Left forelimb (tissue), 1 donor: ENCODE results near the gene SNX19.

ENCODE experiments used
- DNase-seq: peaks from one replicate; pipeline ENCODE4 v3.0.0-alpha.2; 2018; ENCODE audit warnings: low spot score

The SNX19 gene

DNA sequence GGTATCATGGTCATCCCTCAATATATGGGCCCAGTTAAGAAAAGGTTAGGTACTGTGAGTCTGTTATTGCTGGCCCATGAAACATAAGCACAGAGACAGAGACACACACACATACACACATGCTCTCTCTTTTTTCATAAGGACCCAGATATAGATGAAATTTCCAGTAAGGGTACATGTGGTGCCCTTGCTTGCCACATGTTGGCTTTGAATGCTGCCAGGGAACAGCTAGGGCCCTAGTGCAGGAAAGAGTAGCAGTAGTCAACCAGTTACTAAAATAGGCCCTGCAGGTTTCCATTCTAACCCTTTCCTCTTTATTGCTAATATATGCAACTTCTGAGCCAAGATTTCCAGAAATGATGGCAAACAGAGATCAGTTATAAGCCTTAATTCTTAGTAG, 9.1 kb downstream of the SNX19 start:
- no peak for DNase-seq

DNA sequence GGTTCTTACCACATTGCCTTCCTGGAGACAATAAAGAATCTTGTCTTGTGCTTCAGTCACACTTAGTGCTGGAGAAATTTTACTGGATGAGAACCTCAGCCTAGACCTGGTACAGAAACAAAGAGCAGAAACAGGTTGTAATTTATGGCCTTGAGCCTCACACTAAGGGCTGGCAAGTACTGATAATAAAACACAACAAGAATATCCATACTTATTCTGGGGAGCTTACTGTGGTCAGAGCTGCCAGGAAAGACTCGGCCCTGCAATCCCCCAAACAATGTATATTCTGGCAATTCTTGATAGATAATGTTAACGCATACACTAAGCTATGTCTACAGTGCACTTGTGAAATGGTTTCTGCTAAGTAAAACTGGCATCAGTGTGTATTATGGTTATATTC, 9.7 kb downstream of the SNX19 start:
- DNase-seq = no peak

DNA sequence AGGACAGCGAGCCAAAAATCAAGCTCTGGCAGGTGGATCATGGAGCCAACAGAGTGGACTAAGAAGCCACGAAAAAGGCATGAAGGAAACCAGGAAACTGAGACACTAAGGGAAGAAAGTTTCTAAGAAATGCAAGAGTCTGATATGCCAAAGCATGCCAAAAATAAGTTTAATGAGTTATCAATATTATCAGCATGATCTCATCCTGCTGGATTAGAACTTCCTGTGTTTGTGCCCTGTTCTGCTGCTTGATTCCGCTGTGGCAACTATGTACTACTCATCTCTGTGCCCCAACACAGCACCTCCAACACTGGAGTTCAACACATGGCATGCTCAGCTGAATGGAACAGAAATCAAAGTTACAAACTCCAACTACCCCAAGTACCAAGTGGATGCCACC, 10.8 kb downstream of the SNX19 start:
- no peak for DNase-seq

DNA sequence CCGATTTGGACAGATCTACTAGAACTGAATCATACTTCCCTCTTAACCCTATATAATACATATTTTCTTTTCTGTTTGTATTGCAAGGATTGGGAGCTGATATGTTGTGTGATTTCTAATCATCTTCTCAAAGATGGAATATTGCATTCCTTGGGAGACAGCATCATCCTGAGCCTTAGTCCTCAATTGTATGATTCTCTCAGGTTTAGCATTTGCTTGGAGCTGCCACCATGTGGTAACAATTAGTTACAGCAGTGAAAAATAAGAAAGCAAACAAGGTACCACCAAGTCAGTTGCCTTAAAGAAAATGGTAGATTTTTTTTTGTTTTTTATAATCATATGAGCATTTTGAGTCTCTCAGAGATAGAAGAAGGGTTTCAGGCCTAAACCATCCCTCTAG, 11.9 kb downstream of the SNX19 start:
- no peak for DNase-seq

DNA sequence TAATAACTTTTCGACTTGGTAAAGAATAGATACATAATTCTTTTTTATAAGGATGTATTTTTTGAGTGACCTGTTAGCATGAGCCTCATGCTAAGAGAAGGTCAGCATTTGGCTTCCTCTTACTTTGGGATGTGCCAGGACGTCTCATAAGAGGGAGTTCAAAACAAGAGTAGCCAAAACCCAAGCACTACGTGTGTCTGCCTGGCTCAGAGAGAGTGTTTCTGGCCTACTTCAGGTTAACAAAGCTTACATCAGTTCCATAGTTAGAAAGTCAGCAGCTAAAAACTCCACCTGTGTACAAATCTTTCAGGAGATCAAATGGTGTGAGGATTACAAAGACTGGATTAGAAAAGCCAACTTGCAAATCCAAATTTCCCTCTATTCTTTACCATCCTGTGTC, 13.9 kb downstream of the SNX19 start:
- no peak for DNase-seq

DNA sequence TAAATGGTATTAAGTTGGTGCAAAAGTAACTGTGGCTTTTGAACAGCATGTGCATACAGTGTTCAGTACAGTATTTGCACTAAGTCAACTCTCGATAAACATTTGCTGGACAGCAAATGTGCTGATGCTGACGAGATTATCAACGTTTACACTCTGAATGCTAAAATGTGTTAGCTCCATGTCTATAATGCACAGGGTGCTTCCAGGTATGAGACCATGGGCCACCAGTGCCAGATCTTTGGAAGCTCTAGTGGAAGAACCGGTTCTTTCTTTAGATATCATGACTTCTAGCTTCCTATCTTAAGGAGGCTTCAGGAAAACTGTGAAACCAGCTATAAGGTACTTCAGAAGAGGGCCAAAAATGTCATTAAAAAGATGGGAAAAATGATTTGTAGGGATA, 17.2 kb downstream of the SNX19 start:
- DNase-seq = no peak

DNA sequence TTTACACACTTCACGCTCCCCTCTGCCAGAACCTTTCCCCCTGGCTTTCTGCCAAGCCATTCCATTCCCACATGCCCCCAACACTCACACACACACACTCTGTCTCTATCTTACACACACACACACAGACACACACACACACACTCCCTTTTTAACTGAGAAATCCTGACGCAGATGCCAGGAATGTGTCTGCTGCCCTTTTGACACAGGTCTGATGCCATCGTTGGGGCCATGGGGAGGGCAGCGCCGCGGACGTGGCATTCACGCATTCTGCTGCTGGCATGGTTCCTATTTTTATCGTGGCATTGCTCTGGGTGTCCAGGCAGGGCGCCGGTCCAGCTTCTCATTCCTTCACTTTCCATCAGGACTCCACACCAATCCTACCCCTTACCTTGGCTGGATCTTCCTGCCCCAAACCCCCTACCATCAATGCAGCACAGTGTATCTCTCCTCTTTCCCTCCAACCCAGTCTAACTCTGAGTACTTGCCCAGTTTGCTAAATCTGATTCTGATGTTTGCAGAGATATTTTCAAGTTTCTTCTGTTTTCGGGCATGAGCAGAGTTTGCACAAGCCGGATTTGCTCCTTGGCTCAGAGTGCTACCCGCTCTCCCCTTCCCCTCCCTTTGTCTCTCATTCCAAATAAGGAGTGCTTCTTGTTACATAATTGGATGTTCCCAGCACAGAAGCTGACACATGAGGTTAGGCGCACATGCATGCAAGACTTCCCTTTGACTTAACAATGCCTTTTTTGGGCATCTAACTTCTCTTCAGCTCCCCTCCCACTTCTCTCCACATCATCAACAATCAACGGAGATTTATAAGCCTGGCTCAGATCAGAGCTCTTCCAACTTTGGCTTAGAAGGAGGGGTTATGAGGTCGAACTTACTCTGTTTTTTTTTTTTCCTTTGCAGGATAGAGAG, 18.8 kb downstream of the SNX19 start:
- DNase-seq = no peak

DNA sequence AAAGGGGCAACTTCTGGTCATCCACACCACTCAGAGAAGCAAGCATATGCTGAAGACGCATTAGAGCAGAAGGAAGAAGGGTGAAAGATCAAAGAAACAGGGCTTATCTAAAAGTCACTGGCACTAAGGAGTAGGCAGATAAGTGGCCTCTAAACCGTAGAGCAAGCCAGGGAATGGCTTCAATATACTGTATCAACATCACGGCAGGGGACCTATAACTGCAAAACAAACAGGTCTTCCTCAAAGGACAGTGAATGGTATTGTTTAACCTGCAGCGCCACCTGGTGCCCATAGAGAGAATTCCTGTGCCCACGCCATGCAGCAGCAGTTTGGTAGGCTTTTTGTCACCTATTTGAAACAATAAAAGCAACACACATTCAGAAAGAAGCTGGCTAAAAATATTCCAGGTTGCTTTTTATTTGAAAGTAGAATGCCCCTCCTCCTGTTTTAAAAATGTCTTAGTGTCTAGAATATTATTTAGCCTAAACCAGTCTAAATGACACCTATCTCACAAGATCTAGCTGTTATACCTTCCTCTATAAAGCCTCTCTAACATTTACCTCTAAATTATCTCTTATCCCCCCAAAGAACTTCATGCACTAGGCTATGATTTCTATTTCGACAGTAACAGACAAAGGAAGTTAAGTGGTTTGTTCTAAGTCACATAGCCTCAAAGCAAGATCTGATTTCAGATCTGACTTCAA, 21.8 kb downstream of the SNX19 start:
- no peak for DNase-seq

DNA sequence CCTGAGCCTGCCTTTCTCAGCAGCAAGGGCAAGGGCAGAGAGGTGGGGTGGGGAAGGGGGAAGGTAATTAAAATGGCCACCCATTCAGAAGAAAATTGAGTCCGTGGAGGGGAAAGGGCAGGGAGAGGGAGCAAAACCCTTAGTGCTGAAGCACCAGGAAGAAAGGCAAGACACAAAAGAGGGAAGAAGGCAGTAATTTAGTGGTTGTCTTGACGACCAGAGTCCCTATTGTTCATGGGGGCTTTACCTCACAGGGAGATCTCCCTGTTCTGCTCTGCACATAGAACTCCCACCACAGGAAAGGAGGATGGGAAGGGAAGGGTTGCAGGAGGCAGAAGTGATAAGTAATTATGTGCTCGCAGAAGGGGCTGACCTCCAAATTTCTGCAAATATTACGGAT, 23.4 kb downstream of the SNX19 start:
- no peak for DNase-seq

DNA sequence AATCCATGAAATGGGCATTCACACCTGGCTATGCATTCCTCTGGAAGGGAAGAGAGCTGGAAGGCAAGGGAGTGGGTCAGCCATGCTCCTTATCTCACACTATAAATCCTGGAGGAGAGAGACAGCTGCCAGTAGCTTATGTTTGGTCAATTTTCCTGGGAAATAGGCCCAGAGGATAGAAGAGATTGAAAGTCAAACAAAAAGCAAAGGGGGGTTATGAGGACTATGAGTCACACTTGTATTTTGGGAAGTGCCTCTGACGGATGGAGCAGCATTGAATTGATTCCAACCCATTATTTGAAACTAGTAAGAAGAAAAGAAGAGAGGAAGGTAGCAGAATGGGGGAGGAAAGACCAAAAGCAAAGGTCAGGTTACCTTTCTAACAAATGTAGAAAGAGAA, 25.0 kb downstream of the SNX19 start:
- DNase-seq = no peak

DNA sequence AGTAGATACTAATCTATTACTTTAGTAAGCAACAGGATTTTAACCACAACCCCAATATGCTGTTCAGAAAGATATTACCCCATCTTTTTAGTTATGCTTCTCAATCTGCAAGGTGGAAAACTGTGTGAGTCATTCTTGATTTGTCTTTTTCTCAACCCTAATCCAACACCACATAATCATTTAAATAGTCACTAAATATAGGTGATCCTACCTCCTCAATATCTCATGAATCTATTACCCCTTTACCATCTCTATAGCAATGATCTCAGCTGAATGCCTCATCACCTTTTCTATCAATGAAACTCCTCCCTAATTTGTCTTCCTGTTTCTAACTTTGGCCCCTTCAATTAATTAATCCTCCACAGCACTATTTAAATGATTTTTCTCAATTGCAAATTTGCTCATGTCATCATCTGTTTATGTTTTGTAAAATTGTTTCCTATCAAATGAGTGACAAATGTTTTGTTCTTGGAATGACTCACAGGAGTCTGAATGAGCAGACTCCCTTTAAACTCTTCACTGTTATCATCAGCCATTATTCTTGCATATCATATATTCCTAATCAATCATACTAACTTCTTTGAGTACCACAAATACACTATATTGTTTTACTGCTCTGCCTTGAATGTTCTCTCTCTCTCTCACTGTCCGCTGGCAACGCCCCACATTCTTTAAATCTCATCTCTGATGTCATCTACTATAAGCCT, 26.1 kb downstream of the SNX19 start:
- no peak for DNase-seq

DNA sequence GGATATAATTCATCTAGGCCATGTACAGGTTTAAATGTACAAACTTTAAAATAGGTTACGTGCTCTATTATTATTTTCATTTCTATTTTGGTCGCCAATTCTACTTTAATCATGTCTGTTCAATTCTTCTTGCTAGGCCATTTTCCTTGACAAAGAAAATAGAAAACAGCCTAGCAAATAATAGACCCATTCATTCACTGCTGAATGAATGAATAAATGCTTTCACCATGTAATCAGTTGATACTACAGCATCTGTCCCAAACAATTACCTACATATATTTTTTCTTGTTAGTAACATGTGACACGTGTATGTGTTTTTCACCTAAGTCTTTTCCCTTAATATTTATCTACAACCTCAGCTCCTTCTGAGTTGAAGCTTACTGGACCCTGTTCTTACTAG, 27.5 kb downstream of the SNX19 start:
- no peak for DNase-seq

DNA sequence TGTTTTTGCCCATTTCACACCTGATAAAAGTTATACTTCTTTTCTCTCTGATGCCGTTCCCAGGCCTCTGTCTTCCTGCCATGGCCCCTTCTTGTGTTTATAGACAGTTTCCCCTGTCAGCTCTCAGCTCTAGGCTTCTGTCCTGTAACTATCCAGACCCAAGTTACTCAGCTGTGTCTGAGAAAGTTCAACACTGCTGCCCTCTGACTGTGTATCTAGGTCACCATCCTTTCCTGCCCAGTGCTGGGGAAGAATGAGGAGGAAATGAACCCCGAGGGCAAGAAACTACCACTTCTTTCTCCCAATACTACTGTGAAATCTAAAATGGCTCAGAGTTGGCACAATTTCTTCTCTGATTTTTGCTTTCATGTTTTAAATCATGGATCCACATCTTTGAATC, 29.6 kb downstream of the SNX19 start:
- DNase-seq = no peak

DNA sequence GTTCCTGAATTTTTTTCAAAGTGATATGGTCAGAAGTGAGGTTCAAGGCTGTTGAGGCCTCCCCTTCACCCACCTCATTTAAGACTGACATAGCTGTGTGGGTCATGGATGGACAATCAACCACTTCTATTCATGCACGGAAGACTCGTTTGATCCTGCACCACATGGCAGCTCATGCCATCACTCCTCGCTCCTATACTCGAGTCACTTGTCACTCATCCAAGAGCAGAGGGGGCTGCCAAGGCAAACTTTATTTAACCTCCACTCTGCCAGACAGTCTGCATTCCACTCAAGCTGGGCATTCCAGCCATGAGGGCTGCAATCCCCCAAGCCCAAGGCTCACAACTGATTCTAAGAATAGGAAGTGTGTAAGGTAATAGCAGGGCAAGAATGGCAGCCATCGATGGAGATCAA, 34.1 kb downstream of the SNX19 start:
- no peak for DNase-seq

DNA sequence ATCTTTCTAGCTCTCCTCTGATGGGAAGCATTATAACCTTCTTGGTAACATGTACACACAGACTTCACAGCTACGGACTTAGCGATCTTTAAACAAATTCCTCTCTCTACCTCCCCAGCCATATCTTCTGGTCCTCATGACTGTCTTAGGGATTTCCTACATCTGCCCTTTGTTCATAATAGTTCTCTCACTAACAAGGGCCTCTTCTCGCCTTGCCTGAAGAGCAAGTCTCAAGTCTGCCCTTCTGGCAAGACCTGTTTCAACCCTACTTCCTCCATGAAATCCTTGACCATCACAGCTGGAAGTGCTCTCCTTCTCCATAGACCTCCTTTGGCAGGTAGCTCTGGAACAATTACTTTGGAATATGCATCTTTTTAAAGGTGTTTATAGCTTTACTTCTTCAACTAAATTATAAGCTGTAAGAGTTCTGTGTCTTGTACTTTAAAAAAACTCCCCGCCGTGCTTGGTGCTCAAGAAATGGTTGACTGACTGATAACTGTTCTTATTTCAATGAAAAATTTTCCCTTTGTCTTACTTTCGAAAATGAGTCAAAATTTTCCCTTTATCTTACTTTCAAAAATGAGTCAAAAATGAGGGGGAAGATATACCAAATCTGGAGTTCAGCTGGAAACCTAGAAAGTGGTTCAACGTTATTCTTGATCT, 34.7 kb downstream of the SNX19 start:
- no peak for DNase-seq

DNA sequence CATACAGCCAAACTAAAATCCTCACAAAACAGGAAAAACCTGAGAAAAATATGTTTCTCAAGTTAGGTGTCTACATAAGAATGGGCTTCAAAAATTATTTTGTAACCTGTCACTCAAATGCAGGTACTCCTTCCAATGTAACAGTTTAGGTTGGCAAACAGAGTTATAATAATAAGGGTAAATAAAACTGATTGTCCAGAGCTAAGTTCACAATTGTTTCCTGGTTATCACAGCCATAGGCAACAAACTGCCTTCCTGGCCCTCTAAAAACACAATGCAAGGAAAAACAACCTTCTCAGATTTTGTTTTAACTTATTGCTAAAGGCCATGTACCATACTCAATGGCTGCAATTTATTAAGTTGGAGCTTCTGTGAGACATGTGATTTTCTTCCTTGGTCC, 36.4 kb downstream of the SNX19 start:
- DNase-seq = no peak

DNA sequence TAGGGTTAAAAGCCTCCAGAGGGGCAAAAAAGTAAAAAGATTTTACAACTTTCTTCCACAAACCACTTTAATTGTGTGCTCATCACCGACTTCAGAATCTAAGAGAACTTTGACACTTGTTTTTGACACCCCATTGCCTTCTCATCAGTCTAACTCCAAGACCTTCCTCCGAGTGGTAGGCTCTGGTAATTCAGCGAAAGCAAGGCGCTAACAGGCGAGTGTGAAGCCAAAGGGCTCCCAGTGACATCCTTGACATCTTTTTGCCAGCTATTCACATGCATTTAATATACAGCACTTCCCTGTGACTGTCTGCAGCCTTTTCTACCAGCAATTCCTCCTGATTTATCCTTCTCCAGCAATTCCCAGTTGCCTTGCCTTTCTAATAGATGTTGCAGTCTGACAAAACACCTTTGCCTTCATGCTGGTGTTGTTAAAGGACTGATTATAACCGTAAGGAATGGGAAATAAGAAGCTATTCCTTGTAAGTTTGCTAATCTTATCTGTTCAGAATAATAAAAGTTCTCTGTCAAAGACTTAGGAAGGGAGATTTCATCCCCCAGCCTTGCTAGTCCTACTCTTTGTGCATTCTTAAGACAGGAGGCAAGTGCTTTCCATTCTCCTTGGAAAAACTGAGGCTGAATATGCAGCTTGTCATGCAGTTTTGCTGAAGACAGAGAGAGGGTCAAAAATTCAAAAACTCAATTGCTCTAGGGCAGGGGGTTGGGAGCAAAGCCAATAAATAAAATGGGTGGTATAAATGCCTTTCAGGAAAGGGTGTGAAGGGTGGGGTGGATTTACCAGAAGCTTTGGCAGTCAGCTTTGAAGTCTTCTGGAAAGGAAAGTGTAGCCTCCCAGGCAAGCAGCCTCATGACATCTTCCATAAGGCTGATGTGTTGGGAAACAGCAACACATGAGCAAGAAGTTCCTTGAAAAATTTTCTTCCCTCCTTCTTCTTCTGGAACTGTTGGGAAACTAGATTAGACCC, 39.1 kb downstream of the SNX19 start:
- DNase-seq = no peak

DNA sequence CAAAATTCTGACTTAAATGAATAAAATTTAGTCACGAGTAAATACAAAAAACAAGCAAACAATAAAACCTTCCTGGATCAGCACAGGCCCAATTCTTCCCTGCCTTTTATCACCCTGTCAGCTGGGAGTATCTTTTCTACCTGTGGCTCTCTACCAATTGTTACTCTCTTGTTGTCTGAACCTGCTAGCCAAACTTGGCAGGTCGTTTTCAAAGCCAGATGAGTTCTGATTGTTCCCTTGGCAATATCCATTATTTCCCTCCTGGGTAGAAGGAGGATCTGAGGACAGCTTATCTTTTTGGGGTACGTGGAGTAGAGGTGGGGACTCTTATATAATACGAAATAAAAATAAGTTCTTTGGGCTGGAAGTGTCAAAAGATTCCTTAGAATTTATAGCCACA, 40.2 kb downstream of the SNX19 start:
- no peak for DNase-seq

DNA sequence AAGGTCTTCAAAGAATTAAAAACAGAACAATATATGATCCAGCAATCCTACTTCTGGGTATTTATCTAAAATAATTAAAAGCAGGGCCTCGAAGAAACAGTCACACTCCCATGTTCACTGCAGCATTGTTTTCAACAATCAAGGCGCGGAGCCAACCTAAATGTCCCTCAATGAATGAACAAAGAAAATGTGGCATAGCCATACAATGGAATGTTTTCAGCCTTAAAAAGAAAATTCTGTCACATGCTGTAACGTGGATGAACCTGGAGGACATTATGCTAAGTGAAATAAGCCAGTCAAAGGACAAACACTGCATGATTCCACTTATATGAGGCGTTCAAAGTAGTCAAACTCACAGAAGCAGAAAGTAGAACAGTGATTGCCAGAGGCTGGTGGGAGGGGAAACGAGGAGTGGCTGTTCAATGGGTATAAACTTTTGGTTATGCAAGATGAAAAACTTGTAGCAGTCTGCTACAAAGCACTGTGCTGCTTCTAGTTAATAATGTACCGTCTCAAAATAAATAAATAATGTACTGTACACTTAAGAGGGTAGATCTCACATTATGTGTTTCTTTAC, 41.2 kb downstream of the SNX19 start:
- no peak for DNase-seq

DNA sequence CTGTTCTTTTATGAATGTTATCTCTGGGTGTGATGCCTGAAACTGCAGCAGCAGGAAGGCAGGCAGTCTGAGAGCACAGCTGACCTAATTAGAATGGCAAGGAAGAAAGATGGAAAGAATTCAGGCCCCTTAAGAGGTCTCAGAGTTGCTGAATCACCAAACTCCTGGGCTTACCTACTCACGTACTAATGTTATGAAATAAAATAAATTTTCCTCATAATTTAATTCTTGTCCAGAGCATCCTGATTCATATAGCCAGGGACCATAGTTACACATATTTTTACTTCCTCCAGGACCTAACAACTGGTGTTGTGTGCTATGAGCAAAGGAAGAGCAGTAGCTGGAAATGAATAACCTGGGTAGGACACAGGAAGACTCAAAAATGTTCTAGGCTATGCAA, 41.9 kb downstream of the SNX19 start:
- DNase-seq = no peak

DNA sequence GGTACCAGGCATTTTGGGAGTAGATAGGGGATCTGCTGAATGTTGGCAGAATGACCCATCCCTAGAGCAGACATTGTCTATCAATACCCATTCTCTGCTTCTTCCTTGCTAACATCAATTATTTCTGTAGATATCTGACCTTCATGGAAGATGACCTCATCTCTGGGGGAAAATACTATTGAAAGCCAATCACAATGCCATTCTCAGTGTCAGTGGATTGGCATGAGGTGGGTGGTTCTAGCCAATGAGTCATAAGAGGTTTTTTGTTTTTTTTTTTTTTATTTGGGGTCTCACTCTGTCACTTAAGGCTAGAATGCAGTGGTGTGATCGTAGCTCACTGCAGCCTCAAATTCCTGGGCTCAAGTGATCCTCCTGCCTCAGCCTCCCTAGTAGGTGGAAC, 42.5 kb downstream of the SNX19 start:
- DNase-seq = no peak
